ENCODE measurements around the gene TNKS2.
"Not testable (repeated sequence)": the region's sequence is repeated elsewhere in the genome, so short reads cannot be mapped to it uniquely, and the experiment has no call there.

Gene TNKS2

GRCh38 chr10:91797048-91797690, 1.1 kb upstream of the TNKS2 start:
- DNase-seq = no peak

GRCh38 chr10:91798649-91799611, 704 bp downstream of the TNKS2 start:
- peak; percentile 75 for DNase-seq

- no peak for DNase-seq
Measured at GRCh38 chr10:91799612-91799975, 1.4 kb downstream of the TNKS2 start.

GRCh38 chr10:91800182-91800581, 2.0 kb downstream of the TNKS2 start:
- DNase-seq = no peak

GRCh38 chr10:91800756-91801155, 2.5 kb downstream of the TNKS2 start:
- DNase-seq = no peak

- DNase-seq = no peak
Measured at GRCh38 chr10:91803386-91804125, 5.3 kb downstream of the TNKS2 start.

GRCh38 chr10:91804126-91804510, 5.9 kb downstream of the TNKS2 start:
- no peak for DNase-seq

- no peak for DNase-seq
Measured at GRCh38 chr10:91805110-91805838, 7.0 kb downstream of the TNKS2 start.

GRCh38 chr10:91807264-91807663, 9.0 kb downstream of the TNKS2 start:
- not testable (repeated sequence) for DNase-seq

GRCh38 chr10:91813251-91813650, 15.0 kb downstream of the TNKS2 start:
- DNase-seq = no peak

GRCh38 chr10:91816981-91817380, 18.8 kb downstream of the TNKS2 start:
- no peak for DNase-seq

GRCh38 chr10:91820144-91820543, 21.9 kb downstream of the TNKS2 start:
- DNase-seq = no peak

GRCh38 chr10:91824076-91824475, 25.9 kb downstream of the TNKS2 start:
- DNase-seq = no peak

- no peak for DNase-seq
Measured at GRCh38 chr10:91829268-91829667, 31.0 kb downstream of the TNKS2 start.

- DNase-seq = peak; percentile 75
Measured at GRCh38 chr10:91838199-91838598, 40.0 kb downstream of the TNKS2 start.

GRCh38 chr10:91843083-91843482, 44.9 kb downstream of the TNKS2 start:
- DNase-seq = no peak

- no peak for DNase-seq
Measured at GRCh38 chr10:91856637-91857036, 58.4 kb downstream of the TNKS2 start.

- DNase-seq = no peak
Measured at GRCh38 chr10:91860885-91861284, 62.7 kb downstream of the TNKS2 start.

- no peak for DNase-seq
Measured at GRCh38 chr10:91864099-91864498, 65.9 kb downstream of the TNKS2 start.

- DNase-seq = no peak
Measured at GRCh38 chr10:91864744-91865143, 66.5 kb downstream of the TNKS2 start.

- DNase-seq = no peak
Measured at GRCh38 chr10:91865562-91866081, 67.4 kb downstream of the TNKS2 start.

GRCh38 chr10:91875156-91875555, 76.9 kb downstream of the TNKS2 start:
- no peak for DNase-seq

- DNase-seq = no peak
Measured at GRCh38 chr10:91875779-91876178, 77.6 kb downstream of the TNKS2 start.
